ENCODE measurements around the gene PEX11A. TPM values are rescaled to one million over a fixed set of nuclear protein-coding genes. Genes with fewer than 3 reads are reported as not detected.

PEX11A gene
- total RNA-seq, 1 experiment from 2014 or later = 2.0 TPM

DNA sequence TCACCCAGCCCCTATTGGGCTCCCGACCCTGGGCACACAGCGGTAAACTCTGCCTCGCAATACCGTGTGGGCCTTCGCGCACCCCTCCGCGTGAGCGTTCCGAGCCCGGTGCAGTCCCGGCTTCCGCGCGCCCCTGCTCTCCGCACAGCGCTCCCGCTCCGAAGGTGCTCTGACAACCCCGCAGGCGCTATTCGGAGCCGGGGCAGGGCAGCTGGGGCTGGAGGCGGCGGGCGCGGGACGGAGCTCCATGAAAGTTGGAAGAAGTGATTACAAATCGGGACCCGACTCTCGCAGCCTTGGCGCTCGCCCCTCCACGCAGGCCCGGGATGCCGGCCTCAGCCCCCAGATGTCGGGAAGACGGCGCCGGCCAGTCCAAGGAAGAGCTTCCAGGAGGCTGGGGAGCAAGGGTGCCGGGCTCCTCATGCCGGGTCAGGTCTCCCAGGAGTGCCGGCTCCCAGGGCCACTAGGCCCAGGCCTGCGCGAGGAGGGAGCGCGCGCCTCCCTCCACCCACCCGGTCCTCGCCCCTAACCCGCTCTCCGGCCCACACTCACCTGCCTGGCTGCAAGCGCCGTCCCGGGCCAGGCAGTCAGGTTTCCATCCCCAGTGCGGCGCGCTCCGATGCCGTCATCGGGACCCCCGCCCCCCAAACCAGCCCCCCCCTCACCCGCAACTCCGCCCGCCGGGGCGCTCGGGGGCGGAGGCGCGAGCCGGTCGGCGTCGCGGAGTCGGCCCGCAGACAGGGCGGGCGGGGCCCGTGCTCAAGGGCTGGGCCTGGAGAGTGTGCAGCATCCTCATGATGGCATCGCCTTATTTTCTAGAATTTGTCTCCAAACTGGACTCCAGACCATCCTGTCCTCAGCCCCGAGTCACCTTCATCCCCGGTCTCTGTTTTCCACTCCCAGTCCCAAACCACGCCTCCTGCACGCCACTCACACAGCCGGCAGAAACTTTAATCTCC, 35.4 kb downstream of the PEX11A start, which contains the start of gene KIF7:
TSS of gene KIF7 (minus strand) at position 621 of the 959 bp plus-strand sequence. CDS start 2,537 bp downstream, outside the sequence.
- H3K4me3 ChIP-seq = peak within 1 kb of the TSS; percentile 73
- peaks cover 3% of the 10 kb centered on the region; the same call in 1 of the 2 replicates for H3K4me1 ChIP-seq
- H3K27me3 ChIP-seq = no peaks in the 10 kb centered on the region
- H3K27ac ChIP-seq = no peak within 1 kb of the TSS
- H3K9me3 ChIP-seq (replicated peaks) = no peaks in the 10 kb centered on the region
- DNase-seq = peak; percentile 43 to 53
- H3K36me3 ChIP-seq = no peaks in the 10 kb centered on the region

- no peak for DNase-seq
- Histone ChIP-seq H3K9me3 (replicated peaks) (no peaks in the 10 kb centered on the region), H3K27me3 (no peaks in the 10 kb centered on the region), H3K4me1 (peaks cover 3% of the 10 kb centered on the region; the same call in 1 of the 2 replicates), H3K4me3 (peak overlapping the region; percentile 73), H3K36me3 (no peaks in the 10 kb centered on the region), H3K27ac (no peak overlapping the region)
These were observed 36.2 kb downstream of the PEX11A start for GRCh38 chr15:89654301-89654761.

DNA sequence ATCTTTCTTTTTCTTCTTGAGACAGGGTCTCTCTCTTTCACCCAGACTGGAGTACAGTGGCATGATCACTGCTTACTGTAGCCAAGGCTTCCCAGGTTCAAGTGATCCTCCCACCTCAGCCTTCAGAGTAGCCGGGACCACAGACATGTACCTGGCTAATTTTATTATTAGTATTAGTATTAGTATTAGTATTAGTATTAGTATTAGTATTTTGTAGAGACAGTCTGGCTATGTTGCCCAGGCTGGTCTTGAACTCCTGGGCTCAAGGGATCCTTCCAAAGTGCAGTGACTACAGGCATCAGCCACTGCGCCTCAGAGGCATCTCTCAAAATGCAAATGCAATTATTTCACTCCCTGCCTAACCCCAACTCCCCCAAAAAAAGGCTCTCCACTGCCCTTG, 37.0 kb downstream of the PEX11A start:
- Histone ChIP-seq H3K4me1 (peaks cover 3% of the 10 kb centered on the region; the same call in 1 of the 2 replicates), H3K9me3 (replicated peaks) (no peaks in the 10 kb centered on the region)
- DNase-seq = no peak

GRCh38 chr15:89652666-89653065, 37.9 kb downstream of the PEX11A start:
- H3K27ac ChIP-seq = no peak overlapping the region
- peaks cover 5% of the 10 kb centered on the region; the same call in 1 of the 2 replicates for H3K36me3 ChIP-seq
- no peak overlapping the region for H3K4me3 ChIP-seq
- DNase-seq = no peak
- peaks cover 3% of the 10 kb centered on the region; the same call in 1 of the 2 replicates for H3K4me1 ChIP-seq
- no peaks in the 10 kb centered on the region for H3K27me3 ChIP-seq
- H3K9me3 ChIP-seq (replicated peaks) = no peaks in the 10 kb centered on the region

More for the DNA sequence above, 37.0 kb downstream of the PEX11A start:
- Histone ChIP-seq H3K4me3 (no peak overlapping the region), H3K36me3 (peaks cover 2% of the 10 kb centered on the region; the same call in 1 of the 2 replicates), H3K27ac (no peak overlapping the region), H3K27me3 (no peaks in the 10 kb centered on the region)

DNA sequence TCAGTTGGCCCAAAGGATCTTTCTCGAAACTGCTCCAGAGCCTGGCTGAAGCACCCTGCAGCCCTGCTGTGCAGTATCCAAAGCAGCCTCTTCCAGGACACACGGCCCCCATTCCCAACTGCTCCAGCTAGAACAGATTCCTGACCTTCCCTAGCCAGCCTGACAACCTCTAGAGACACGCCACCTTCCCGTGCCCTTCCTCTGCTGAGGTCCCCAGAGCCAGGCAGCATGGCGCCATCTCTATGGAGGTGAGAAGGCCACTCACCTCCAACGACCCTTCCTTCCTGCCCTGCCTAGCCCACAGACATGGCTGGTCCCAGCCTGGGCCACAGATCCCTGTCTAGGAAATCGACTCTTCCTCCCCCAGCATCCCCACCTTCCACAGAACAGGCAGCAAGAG, 38.4 kb downstream of the PEX11A start:
- Histone ChIP-seq H3K36me3 (peaks cover 5% of the 10 kb centered on the region; the same call in 1 of the 2 replicates), H3K4me3 (no peak overlapping the region), H3K27ac (no peak overlapping the region), H3K4me1 (peaks cover 3% of the 10 kb centered on the region; the same call in 1 of the 2 replicates), H3K9me3 (replicated peaks) (no peaks in the 10 kb centered on the region), H3K27me3 (no peaks in the 10 kb centered on the region)
- DNase-seq = no peak

- no peak for DNase-seq
- no peaks in the 10 kb centered on the region for H3K4me1 ChIP-seq
- H3K27ac ChIP-seq = no peak overlapping the region
- no peaks in the 10 kb centered on the region for H3K27me3 ChIP-seq
- peaks cover 5% of the 10 kb centered on the region; the same call in 1 of the 2 replicates for H3K36me3 ChIP-seq
- H3K4me3 ChIP-seq = no peak overlapping the region
- H3K9me3 ChIP-seq (replicated peaks) = no peaks in the 10 kb centered on the region
These were observed 40.8 kb downstream of the PEX11A start for GRCh38 chr15:89649716-89650115.

DNA sequence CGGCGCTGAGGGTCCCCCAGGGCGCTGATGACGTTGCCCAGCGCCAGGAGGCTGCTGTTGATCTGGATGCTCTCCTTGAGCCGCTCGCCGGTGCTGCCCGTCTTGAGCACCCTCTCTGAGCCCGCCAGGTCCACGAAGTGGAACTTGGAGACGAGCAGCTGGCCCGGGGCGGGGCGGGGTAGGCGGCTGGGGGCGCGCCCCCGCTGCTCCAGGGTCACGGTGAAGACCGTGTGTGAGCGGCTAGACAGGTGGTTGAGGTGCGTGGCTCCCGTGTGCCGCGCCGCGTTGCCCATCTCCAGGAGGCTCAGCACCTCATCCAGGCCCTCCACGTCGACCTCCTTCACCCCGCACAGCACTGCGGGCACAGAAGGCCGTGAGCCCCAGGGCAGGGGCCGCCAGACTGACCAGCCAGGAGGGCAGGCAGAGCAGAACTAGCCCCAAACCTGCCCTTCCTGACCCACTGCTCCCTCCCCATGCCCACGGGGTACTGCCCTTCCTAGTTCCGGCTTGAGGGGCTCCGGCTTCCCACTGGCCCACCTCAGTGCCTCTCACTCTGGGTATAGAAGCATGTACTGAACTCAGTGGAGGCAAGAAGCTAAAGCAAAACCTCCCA, 41.4 kb downstream of the PEX11A start:
- Histone ChIP-seq H3K9me3 (replicated peaks) (no peaks in the 10 kb centered on the region), H3K4me1 (no peaks in the 10 kb centered on the region), H3K4me3 (no peak overlapping the region), H3K27ac (no peak overlapping the region), H3K27me3 (no peaks in the 10 kb centered on the region), H3K36me3 (peaks cover 5% of the 10 kb centered on the region; the same call in 1 of the 2 replicates)
- no peak for DNase-seq

DNA sequence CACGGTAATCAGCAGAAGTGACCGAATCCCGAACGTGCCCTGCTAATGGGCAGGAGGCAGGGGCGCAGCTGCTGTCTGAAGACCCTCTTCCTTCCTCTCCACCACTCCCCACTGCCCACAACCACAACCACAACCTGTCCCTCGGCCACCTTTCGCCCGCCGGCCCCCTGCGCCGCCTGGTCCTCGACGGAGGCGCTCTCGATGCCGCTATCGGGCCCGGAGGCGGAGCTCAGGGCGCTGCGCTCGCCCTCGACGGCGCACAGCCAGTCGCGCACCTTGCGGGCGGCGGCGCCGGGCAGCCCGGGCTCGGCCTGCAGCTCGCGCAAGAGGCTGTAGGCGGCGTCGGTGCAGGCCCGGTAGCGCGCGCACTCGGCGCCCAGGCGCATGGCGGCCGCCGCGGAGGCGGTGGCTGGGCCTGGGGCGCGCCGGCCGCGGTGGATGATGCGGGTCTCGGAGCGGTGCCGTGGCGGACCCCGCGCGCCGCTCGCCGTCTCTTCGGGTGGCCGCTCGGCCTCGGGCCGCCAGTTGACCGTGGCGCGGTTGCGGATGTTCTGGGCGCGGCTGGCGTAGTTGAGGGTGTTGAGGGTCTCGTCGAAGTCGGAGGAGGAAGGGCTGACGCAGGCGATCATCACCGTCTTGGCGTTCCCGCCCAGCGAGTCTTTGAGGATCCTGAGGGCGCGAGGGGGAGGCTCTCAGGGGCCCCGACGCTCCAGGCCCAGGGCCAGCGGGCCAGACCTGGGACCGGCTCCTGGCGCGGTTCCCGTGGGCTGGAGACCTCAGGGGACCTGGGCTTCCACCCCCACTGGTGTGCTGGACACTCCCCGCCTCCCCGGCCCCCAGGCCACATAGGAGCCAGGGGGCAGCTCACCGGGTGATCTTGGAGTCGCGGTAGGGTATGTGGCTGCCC, 42.2 kb downstream of the PEX11A start:
- Histone ChIP-seq H3K36me3 (peaks cover 5% of the 10 kb centered on the region; the same call in 1 of the 2 replicates), H3K4me1 (no peaks in the 10 kb centered on the region), H3K4me3 (no peak overlapping the region), H3K27me3 (no peaks in the 10 kb centered on the region), H3K27ac (no peak overlapping the region), H3K9me3 (replicated peaks) (no peaks in the 10 kb centered on the region)
- no peak for DNase-seq

GRCh38 chr15:89647191-89647851, 43.2 kb downstream of the PEX11A start:
- no peaks in the 10 kb centered on the region for H3K4me1 ChIP-seq
- peaks cover 5% of the 10 kb centered on the region; the same call in 1 of the 2 replicates for H3K36me3 ChIP-seq
- H3K4me3 ChIP-seq = no peak overlapping the region
- no peaks in the 10 kb centered on the region for H3K9me3 ChIP-seq (replicated peaks)
- H3K27me3 ChIP-seq = no peaks in the 10 kb centered on the region
- H3K27ac ChIP-seq = no peak overlapping the region
- DNase-seq = no peak

GRCh38 chr15:89646416-89647141, 44.0 kb downstream of the PEX11A start:
- DNase-seq = no peak
- no peaks in the 10 kb centered on the region for H3K9me3 ChIP-seq (replicated peaks)
- peaks cover 5% of the 10 kb centered on the region; the same call in 1 of the 2 replicates for H3K36me3 ChIP-seq
- no peak overlapping the region for H3K4me3 ChIP-seq
- no peaks in the 10 kb centered on the region for H3K4me1 ChIP-seq
- H3K27ac ChIP-seq = no peak overlapping the region
- H3K27me3 ChIP-seq = no peaks in the 10 kb centered on the region

- H3K27me3 ChIP-seq = no peaks in the 10 kb centered on the region
- peaks cover 12% of the 10 kb centered on the region for H3K36me3 ChIP-seq
- H3K9me3 ChIP-seq (replicated peaks) = no peaks in the 10 kb centered on the region
- H3K4me3 ChIP-seq = no peak overlapping the region
- DNase-seq = no peak
- no peak overlapping the region for H3K27ac ChIP-seq
- no peaks in the 10 kb centered on the region for H3K4me1 ChIP-seq
These were observed 44.9 kb downstream of the PEX11A start for GRCh38 chr15:89645680-89646079.

- H3K4me1 ChIP-seq = no peaks in the 10 kb centered on the region
- no peak overlapping the region for H3K4me3 ChIP-seq
- H3K9me3 ChIP-seq (replicated peaks) = no peaks in the 10 kb centered on the region
- peak; percentile 55 to 56 for DNase-seq
- H3K27ac ChIP-seq = no peak overlapping the region
- H3K27me3 ChIP-seq = no peaks in the 10 kb centered on the region
- H3K36me3 ChIP-seq = peaks cover 10% of the 10 kb centered on the region
These were observed 48.4 kb downstream of the PEX11A start for GRCh38 chr15:89642106-89642505.

DNA sequence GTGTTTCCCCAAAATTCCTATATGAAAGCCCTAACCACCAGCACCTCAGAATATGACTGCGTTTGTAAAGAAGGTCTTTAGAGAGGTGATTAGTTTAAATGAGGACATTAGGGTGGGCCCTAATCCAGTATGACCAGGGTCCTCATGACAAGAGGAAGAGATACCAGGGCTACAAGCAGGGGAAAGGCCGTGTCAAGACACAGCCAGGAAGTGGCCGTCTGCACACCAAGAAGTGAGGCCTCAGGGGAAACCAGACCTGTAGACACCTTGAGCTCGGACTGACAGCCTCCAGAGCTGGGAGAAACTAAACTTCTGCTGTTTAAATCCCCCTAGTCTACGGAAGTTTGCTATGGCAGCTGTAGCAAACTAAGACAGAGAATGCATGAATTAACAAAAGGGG, 49.5 kb downstream of the PEX11A start:
- Histone ChIP-seq H3K27ac (no peak overlapping the region), H3K27me3 (no peaks in the 10 kb centered on the region), H3K9me3 (replicated peaks) (no peaks in the 10 kb centered on the region), H3K4me1 (no peaks in the 10 kb centered on the region), H3K4me3 (no peak overlapping the region), H3K36me3 (peaks cover 10% of the 10 kb centered on the region)
- DNase-seq = no peak

Data from SJCRH30 (cell line).